GM12878 (cell line): Measurements from ENCODE around the gene SEZ6L2. TPM values are rescaled to one million over a fixed set of nuclear protein-coding genes. Genes with fewer than 3 reads are reported as not detected.

ENCODE experiments used
- ATF7 ChIP-seq: fragments of 450-650 bp; IDR thresholded peaks from 2 replicates; pipeline ENCODE4 v1.6.1; 2016; ENCODE audit warnings: low read depth, mild to moderate bottlenecking
- BMI1 ChIP-seq: fragments of 450-650 bp; IDR thresholded peaks from 2 replicates; pipeline ENCODE4 v1.6.1; 2016; ENCODE audit warnings: mild to moderate bottlenecking, moderate library complexity, borderline replicate concordance
- CREM ChIP-seq: IDR thresholded peaks from 2 replicates; pipeline ENCODE4 v1.6.1; 2014; ENCODE audit warnings: antibody characterized with exemption, low read depth
- ETV6 ChIP-seq, 2 experiments: fragments of 450-650 bp in 1 of 2; IDR thresholded peaks in 1 of 2; conservative IDR thresholded peaks in 1 of 2; 2 replicates each; pipeline ENCODE4 v1.6.1; 2014; ENCODE audit warnings: antibody characterized with exemption in 1 of 2, borderline replicate concordance in 1 of 2, low read depth in 1 of 2, mild to moderate bottlenecking in 1 of 2, moderate library complexity in 1 of 2
- FOXM1 ChIP-seq: IDR thresholded peaks from 2 replicates; pipeline ENCODE4 v1.6.1; 2012; ENCODE audit warnings: low read depth, mild to moderate bottlenecking, inconsistent platforms, low read length, moderate library complexity
- MXI1 ChIP-seq: fragments of 150-350 bp; IDR thresholded peaks from 2 replicates; pipeline ENCODE4 v1.6.1; 2011; ENCODE audit warnings: low read depth, mild to moderate bottlenecking, inconsistent platforms, low read length, improper control_type of control experiment
- NR2C2 ChIP-seq: IDR thresholded peaks from 2 replicates; pipeline ENCODE4 v1.6.1; 2011; ENCODE audit warnings: borderline replicate concordance, low read depth; ENCODE audit not compliant: control insufficient read depth, insufficient read length
- POU2F2 ChIP-seq: IDR thresholded peaks from 3 replicates; pipeline ENCODE4 v1.6.1; 2011; ENCODE audit warnings: low read depth, mild to moderate bottlenecking, low read length, borderline replicate concordance
- RAD21 ChIP-seq: IDR thresholded peaks from 2 replicates; pipeline ENCODE4 v1.6.1; 2011; ENCODE audit warnings: mild to moderate bottlenecking, low read depth, low read length, moderate library complexity; ENCODE audit not compliant: insufficient read depth
- STAT1 ChIP-seq: fragments of 450-650 bp; conservative IDR thresholded peaks from 2 replicates; pipeline ENCODE4 v1.6.1; 2014; ENCODE audit warnings: antibody characterized with exemption, mild to moderate bottlenecking
- TAF1 ChIP-seq: IDR thresholded peaks from 2 replicates; pipeline ENCODE4 v1.6.1; 2011; ENCODE audit warnings: mild to moderate bottlenecking, low read depth, low read length, borderline replicate concordance
- ZNF207 ChIP-seq: fragments of 450-650 bp; IDR thresholded peaks from 2 replicates; pipeline ENCODE4 v1.6.1; 2014; ENCODE audit warnings: antibody characterized with exemption, mild to moderate bottlenecking, borderline replicate concordance
- polyA plus RNA-seq, 11 experiments: library from polyadenylated mRNA; depleted of rRNA in 4 of 11; unstranded in 6 of 11; stranded (reverse) in 5 of 11; fragments of >200 nt; fragmentation: Nextera tagmentation in 4 of 11; fragmentation: Illumina TruSeq in 1 of 11; extraction: Ambion mirVana in 4 of 11; extraction: Trizol in 1 of 11; gene quantifications; 1 replicate in 1 of 11; 2 replicates in 10 of 11; pipeline versions ENCODE4 v1.2.1 to v1.2.3, GENCODE V29; 2011 to 2016; ENCODE audit warnings: inconsistent platforms in 2 of 11, missing spikeins in 2 of 11, low read depth in 1 of 11
- total RNA-seq, 4 experiments: library from RNA; depleted of rRNA in 3 of 4; stranded (reverse); fragments of >200 nt in 3 of 4; fragmentation: Illumina TruSeq in 1 of 4; extraction: Trizol in 1 of 4; gene quantifications; 2 replicates each; pipeline versions ENCODE4 v1.2.1 to v1.2.3, GENCODE V29; 2013 to 2021
- TF ChIP-seq, protein P1 (sequence below): fragments of 450-650 bp; IDR thresholded peaks from 2 replicates; pipeline ENCODE4 v1.6.1; 2017; ENCODE audit warnings: antibody characterized with exemption, mild to moderate bottlenecking, moderate library complexity
- TF ChIP-seq, protein P2 (sequence below): IDR thresholded peaks from 2 replicates; pipeline ENCODE4 v1.6.1; 2012; ENCODE audit warnings: low read depth, low read length, improper control_type of control experiment
- TF ChIP-seq, protein P3 (sequence below): fragments of 450-650 bp; IDR thresholded peaks from 2 replicates; pipeline ENCODE4 v1.6.1; 2016; ENCODE audit warnings: mild to moderate bottlenecking, moderate library complexity, borderline replicate concordance
- TF ChIP-seq, protein P4 (sequence below): fragments of 150-350 bp; IDR thresholded peaks from 2 replicates; pipeline ENCODE4 v1.6.1; 2014; ENCODE audit warnings: mild to moderate bottlenecking, low read depth, low read length
- TF ChIP-seq, protein P5 (sequence below): fragments of 450-650 bp; IDR thresholded peaks from 2 replicates; pipeline ENCODE4 v1.6.1; 2016; ENCODE audit warnings: mild to moderate bottlenecking

The SEZ6L2 gene
- total and polyA plus RNA-seq, 10 of the 15 experiments (the other 5 are each of a cell fraction or from before 2014, with no cell fraction given) = 0.06 to 0.49 TPM; not detected in 8

DNA sequence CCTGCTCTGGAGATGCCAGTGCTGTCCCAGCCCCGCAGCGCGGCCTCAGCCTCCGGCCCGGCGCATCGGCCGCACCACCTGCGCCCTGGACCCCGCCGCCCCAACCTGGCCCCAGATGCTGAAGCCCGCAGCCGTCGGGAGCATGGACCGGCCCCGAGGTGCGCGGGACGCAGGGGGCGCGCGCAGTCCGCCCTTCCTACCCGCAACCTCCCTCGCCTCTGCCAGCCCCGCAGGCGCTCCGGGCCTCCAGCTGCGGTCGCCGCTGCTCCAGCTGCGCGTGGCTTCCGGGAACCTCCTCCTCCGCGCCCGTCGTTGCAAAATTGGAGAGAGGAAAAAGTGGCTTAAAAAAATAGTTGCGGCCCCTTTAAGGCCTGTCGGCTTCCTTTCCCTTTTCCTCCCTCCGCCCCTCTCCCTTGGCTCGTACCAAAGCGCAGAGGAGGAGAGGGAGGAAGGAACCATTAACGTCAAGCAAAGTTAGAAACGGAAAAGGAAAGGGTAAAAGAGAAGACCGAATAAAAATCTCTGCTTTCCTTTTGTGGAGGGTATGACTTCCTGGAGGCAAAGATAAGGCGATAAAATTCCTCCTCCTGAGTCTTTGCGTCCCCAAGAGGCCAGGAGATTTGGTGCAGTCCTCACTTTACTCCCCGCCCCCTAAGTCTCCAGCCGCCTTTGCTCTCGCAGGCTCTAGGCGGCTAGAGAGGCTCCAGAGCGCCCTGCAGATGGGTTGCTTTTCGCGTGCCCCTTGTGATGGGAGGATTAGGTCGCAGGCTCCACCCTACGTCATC is 36.3 kb downstream of the SEZ6L2 start, which contains the start of gene CDIPT (continued):
- TF ChIP-seq, protein P1, sequence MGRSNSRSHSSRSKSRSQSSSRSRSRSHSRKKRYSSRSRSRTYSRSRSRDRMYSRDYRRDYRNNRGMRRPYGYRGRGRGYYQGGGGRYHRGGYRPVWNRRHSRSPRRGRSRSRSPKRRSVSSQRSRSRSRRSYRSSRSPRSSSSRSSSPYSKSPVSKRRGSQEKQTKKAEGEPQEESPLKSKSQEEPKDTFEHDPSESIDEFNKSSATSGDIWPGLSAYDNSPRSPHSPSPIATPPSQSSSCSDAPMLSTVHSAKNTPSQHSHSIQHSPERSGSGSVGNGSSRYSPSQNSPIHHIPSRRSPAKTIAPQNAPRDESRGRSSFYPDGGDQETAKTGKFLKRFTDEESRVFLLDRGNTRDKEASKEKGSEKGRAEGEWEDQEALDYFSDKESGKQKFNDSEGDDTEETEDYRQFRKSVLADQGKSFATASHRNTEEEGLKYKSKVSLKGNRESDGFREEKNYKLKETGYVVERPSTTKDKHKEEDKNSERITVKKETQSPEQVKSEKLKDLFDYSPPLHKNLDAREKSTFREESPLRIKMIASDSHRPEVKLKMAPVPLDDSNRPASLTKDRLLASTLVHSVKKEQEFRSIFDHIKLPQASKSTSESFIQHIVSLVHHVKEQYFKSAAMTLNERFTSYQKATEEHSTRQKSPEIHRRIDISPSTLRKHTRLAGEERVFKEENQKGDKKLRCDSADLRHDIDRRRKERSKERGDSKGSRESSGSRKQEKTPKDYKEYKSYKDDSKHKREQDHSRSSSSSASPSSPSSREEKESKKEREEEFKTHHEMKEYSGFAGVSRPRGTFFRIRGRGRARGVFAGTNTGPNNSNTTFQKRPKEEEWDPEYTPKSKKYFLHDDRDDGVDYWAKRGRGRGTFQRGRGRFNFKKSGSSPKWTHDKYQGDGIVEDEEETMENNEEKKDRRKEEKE = peak; percentile 99
- peak in 1 of 2 experiments; percentile 6; a peak in 1 of 4 replicates for TF ChIP-seq ETV6 (conservative IDR thresholded peaks at IDR 0.05 in 1 of 2, IDR thresholded peaks at IDR 0.05 in 1 of 2; ENCODE audit: borderline replicate concordance in 1 of 2, low read depth in 1 of 2)
- TF ChIP-seq STAT1 = peak; percentile 94; the same call in 1 of the 2 replicates
- TF ChIP-seq, protein P2, sequence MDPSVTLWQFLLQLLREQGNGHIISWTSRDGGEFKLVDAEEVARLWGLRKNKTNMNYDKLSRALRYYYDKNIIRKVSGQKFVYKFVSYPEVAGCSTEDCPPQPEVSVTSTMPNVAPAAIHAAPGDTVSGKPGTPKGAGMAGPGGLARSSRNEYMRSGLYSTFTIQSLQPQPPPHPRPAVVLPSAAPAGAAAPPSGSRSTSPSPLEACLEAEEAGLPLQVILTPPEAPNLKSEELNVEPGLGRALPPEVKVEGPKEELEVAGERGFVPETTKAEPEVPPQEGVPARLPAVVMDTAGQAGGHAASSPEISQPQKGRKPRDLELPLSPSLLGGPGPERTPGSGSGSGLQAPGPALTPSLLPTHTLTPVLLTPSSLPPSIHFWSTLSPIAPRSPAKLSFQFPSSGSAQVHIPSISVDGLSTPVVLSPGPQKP = 0 out of 2 replicates have a peak, but pooled peaks have one; percentile 64
- TF ChIP-seq ATF7 = peak; percentile 100
- TF ChIP-seq, protein P3, sequence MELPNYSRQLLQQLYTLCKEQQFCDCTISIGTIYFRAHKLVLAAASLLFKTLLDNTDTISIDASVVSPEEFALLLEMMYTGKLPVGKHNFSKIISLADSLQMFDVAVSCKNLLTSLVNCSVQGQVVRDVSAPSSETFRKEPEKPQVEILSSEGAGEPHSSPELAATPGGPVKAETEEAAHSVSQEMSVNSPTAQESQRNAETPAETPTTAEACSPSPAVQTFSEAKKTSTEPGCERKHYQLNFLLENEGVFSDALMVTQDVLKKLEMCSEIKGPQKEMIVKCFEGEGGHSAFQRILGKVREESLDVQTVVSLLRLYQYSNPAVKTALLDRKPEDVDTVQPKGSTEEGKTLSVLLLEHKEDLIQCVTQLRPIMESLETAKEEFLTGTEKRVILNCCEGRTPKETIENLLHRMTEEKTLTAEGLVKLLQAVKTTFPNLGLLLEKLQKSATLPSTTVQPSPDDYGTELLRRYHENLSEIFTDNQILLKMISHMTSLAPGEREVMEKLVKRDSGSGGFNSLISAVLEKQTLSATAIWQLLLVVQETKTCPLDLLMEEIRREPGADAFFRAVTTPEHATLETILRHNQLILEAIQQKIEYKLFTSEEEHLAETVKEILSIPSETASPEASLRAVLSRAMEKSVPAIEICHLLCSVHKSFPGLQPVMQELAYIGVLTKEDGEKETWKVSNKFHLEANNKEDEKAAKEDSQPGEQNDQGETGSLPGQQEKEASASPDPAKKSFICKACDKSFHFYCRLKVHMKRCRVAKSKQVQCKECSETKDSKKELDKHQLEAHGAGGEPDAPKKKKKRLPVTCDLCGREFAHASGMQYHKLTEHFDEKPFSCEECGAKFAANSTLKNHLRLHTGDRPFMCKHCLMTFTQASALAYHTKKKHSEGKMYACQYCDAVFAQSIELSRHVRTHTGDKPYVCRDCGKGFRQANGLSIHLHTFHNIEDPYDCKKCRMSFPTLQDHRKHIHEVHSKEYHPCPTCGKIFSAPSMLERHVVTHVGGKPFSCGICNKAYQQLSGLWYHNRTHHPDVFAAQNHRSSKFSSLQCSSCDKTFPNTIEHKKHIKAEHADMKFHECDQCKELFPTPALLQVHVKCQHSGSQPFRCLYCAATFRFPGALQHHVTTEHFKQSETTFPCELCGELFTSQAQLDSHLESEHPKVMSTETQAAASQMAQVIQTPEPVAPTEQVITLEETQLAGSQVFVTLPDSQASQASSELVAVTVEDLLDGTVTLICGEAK = peak; percentile 80; the same call in 1 of the 2 replicates
- TF ChIP-seq, protein P4, sequence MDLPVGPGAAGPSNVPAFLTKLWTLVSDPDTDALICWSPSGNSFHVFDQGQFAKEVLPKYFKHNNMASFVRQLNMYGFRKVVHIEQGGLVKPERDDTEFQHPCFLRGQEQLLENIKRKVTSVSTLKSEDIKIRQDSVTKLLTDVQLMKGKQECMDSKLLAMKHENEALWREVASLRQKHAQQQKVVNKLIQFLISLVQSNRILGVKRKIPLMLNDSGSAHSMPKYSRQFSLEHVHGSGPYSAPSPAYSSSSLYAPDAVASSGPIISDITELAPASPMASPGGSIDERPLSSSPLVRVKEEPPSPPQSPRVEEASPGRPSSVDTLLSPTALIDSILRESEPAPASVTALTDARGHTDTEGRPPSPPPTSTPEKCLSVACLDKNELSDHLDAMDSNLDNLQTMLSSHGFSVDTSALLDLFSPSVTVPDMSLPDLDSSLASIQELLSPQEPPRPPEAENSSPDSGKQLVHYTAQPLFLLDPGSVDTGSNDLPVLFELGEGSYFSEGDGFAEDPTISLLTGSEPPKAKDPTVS = peak; percentile 73; the same call in 1 of the 2 replicates
- TF ChIP-seq MXI1 = peak; percentile 77
- TF ChIP-seq, protein P5, sequence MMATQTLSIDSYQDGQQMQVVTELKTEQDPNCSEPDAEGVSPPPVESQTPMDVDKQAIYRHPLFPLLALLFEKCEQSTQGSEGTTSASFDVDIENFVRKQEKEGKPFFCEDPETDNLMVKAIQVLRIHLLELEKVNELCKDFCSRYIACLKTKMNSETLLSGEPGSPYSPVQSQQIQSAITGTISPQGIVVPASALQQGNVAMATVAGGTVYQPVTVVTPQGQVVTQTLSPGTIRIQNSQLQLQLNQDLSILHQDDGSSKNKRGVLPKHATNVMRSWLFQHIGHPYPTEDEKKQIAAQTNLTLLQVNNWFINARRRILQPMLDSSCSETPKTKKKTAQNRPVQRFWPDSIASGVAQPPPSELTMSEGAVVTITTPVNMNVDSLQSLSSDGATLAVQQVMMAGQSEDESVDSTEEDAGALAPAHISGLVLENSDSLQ = peak; percentile 48; the same call in 1 of the 2 replicates
- no peak for TF ChIP-seq RAD21
- 0 out of 2 replicates have a peak, but pooled peaks have one; percentile 28 for TF ChIP-seq TAF1
- TF ChIP-seq FOXM1 = peak; percentile 81
- no peak for TF ChIP-seq BMI1
- TF ChIP-seq POU2F2 = 0 out of 3 replicates have a peak, but pooled peaks have one; percentile 16
- TF ChIP-seq ZNF207 = peak; percentile 97
- no peak for TF ChIP-seq NR2C2
- TF ChIP-seq CREM = peak; percentile 94
